Left lung (tissue), 10 donors: ENCODE data around the gene STOX1. TPM values are rescaled to one million over a fixed set of nuclear protein-coding genes. Genes with fewer than 3 reads are reported as not detected.
A peak's percentile ranks its signal among the peaks of the same experiment; 100 is the strongest.
"Not testable (repeated sequence)": the region's sequence is repeated elsewhere in the genome, so short reads cannot be mapped to it uniquely, and the experiment has no call there.

Source experiments
- ATAC-seq: fragments of 200-7000 bp; cut with Tn5 transposase; one replicate; pipeline ENCODE4 v1.9.1; 2020; ENCODE audit warnings: moderate library complexity
- DNase-seq, 4 donors: peaks; one replicate each; pipeline ENCODE4 v3.0.0-alpha.2; 2013 to 2020
- H3K27ac ChIP-seq, 2 donors: fragments of 200-600 bp; sonication (generic) in 1 of 2; one replicate each; pipeline versions ENCODE4 v1.5.0 to v1.8.0; 2020 to 2021
- H3K27me3 ChIP-seq, 2 donors: fragments of 200-600 bp; sonication (generic) in 1 of 2; one replicate each; pipeline versions ENCODE4 v1.5.0 to v1.8.0; 2020 to 2021
- H3K36me3 ChIP-seq, 2 donors: fragments of 200-600 bp; sonication (generic) in 1 of 2; one replicate each; pipeline versions ENCODE4 v1.5.0 to v1.8.0; 2020 to 2021
- H3K4me1 ChIP-seq, 2 donors: fragments of 200-600 bp; one replicate each; pipeline ENCODE4 v1.8.0; 2021
- H3K4me3 ChIP-seq, 2 donors: fragments of 200-600 bp; sonication (generic) in 1 of 2; one replicate each; pipeline versions ENCODE4 v1.5.0 to v1.8.0; 2020 to 2021; ENCODE audit warnings: mild to moderate bottlenecking in 1 of 2
- H3K9me3 ChIP-seq, 2 donors: fragments of 200-600 bp; sonication (generic) in 1 of 2; one replicate each; pipeline versions ENCODE4 v1.5.0 to v1.8.0; 2020 to 2021
- CTCF ChIP-seq, 2 donors: fragments of 200-600 bp; sonication (generic) in 1 of 2; IDR thresholded peaks; one replicate each; pipeline versions ENCODE4 v1.5.0 to v1.8.0; 2021; ENCODE audit warnings: antibody characterized with exemption in 2 of 2
- intact Hi-C, 2 donors: fragments of 100-400 bp; cut with DNase I; formaldehyde crosslinking; loops; one replicate each; pipeline versions ENCODE4 v1.11.2 to v1.14.2; 2022
- polyA plus RNA-seq, 6 donors: library from polyadenylated mRNA; unstranded; fragments of 120-200 nt; gene quantifications; one replicate each; pipeline ENCODE4 v1.2.1, GENCODE V29; 2013; ENCODE audit not compliant: insufficient read length in 6 of 6
- total RNA-seq, 2 donors: library from RNA; stranded (reverse); fragmentation: NEBNext Ultra II Directional; extraction: Animal tissue kit (Norgen Biotek cat#: 25700); gene quantifications; one replicate each; pipeline ENCODE4 v1.2.1, GENCODE V29; 2021
- donor health status: DM: no; HTN: yes; CAD: no.
- donor health status: DM: no; HTN: no; CAD: no.

Gene STOX1
- total and polyA plus RNA-seq, 8 donors: 1.1 to 5.5 (median 3.9) TPM

- H3K27me3 ChIP-seq: no peaks in the 10 kb centered on the region
- peak within 1 kb of the TSS; percentile 89 to 96 for H3K4me3 ChIP-seq
- ATAC-seq (peak; percentile 97), DNase-seq (peak; percentile 98 to 99 (median 98))
- H3K9me3 ChIP-seq: no peaks in the 10 kb centered on the region
- no peaks in the 10 kb centered on the region for H3K36me3 ChIP-seq
- TF ChIP-seq CTCF (IDR thresholded peaks at IDR 0.05): peak in 1 of 2 donors; percentile 10
- peak within 1 kb of the TSS; percentile 99 for H3K27ac ChIP-seq
- intact Hi-C loops: no loop called here
- H3K4me1 ChIP-seq: peaks cover 7 to 30% of the 10 kb centered on the region in 2 donors
Observed at GRCh38 chr10:68901105-68901927, 74.0 kb downstream of the STOX1 start, which contains the start of gene DDX50. Gene DDX50, plus strand, starts transcription at chr10:68901315. Its CDS starts 70 bp downstream, at chr10:68901385.

GRCh38 chr10:68902382-68902781, 75.1 kb downstream of the STOX1 start:
- intact Hi-C loops: no loop called here
- Histone ChIP-seq H3K9me3 (no peaks in the 10 kb centered on the region), H3K4me3 (peak overlapping the region in 1 of 2 donors; percentile 96)

GRCh38 chr10:68924593-68924992, 97.3 kb downstream of the STOX1 start:
- intact Hi-C loops: no loop called here
- Histone ChIP-seq H3K27me3 (no peaks in the 10 kb centered on the region), H3K27ac (no peak overlapping the region), H3K36me3 (peaks cover 0 to 76% of the 10 kb centered on the region in 2 donors), H3K4me3 (no peak overlapping the region), H3K4me1 (no peaks in the 10 kb centered on the region), H3K9me3 (no peaks in the 10 kb centered on the region)
- ATAC-seq (no peak), DNase-seq (no peak)
- TF ChIP-seq CTCF (IDR thresholded peaks at IDR 0.05): no peak

More at GRCh38 chr10:68902382-68902781, 75.1 kb downstream of the STOX1 start:
- H3K4me1 ChIP-seq: peaks cover 7 to 30% of the 10 kb centered on the region in 2 donors
- DNase-seq (no peak), ATAC-seq (no peak)
- peaks cover 0 to 10% of the 10 kb centered on the region in 2 donors for H3K36me3 ChIP-seq
- H3K27ac ChIP-seq: no peak overlapping the region
- no peak for TF ChIP-seq CTCF (IDR thresholded peaks at IDR 0.05)
- H3K27me3 ChIP-seq: no peaks in the 10 kb centered on the region

GRCh38 chr10:68925489-68925888, 98.2 kb downstream of the STOX1 start:
- ATAC-seq (no peak), DNase-seq (no peak)
- intact Hi-C loops: no loop called here
- H3K27ac ChIP-seq: no peak overlapping the region
- no peak for TF ChIP-seq CTCF (IDR thresholded peaks at IDR 0.05)
- no peaks in the 10 kb centered on the region for H3K4me1 ChIP-seq
- H3K36me3 ChIP-seq: peaks cover 0 to 76% of the 10 kb centered on the region in 2 donors
- H3K4me3 ChIP-seq: no peak overlapping the region
- H3K27me3 ChIP-seq: no peaks in the 10 kb centered on the region
- H3K9me3 ChIP-seq: no peaks in the 10 kb centered on the region

- ATAC-seq, DNase-seq, H3K27me3 ChIP-seq, H3K4me1 ChIP-seq, H3K9me3 ChIP-seq, intact Hi-C loops, H3K4me3 ChIP-seq, H3K27ac ChIP-seq: not testable (repeated sequence)
- H3K36me3 ChIP-seq: peaks cover 0 to 71% of the 10 kb centered on the region in 2 donors
Observed at GRCh38 chr10:68929157-68929556, 101.8 kb downstream of the STOX1 start.

GRCh38 chr10:68929888-68930287, 102.6 kb downstream of the STOX1 start:
- DNase-seq, H3K4me1 ChIP-seq, H3K27me3 ChIP-seq, H3K27ac ChIP-seq, H3K4me3 ChIP-seq, ATAC-seq, intact Hi-C loops, H3K9me3 ChIP-seq: not testable (repeated sequence)
- peaks cover 0 to 74% of the 10 kb centered on the region in 2 donors for H3K36me3 ChIP-seq

- intact Hi-C loops, H3K9me3 ChIP-seq, H3K27ac ChIP-seq, H3K4me3 ChIP-seq, ATAC-seq, H3K27me3 ChIP-seq, DNase-seq, H3K4me1 ChIP-seq: not testable (repeated sequence)
- peaks cover 0 to 82% of the 10 kb centered on the region in 2 donors for H3K36me3 ChIP-seq
Observed at GRCh38 chr10:68932860-68933259, 105.5 kb downstream of the STOX1 start.
